Measurements from ENCODE around the gene IER5L.

IER5L gene

GRCh38 chr9:129176701-129177442 lies 1.2 kb downstream of the IER5L start:
- Histone ChIP-seq H3F3A (ENCODE audit: insufficient read depth) (peaks cover 3% of the 10 kb centered on the region; the same call in 1 of the 2 replicates), H3K36me3 (ENCODE audit: low read length) (no peaks in the 10 kb centered on the region), H3K9me2 (replicated peaks; ENCODE audit: insufficient read depth, low read length) (no peaks in the 10 kb centered on the region), H3K27ac (ENCODE audit: low read depth, low read length) (no peak overlapping the region), H2AFZ (ENCODE audit: low read depth, low read length, severe bottlenecking) (no peak overlapping the region), H3K4me2 (ENCODE audit: low read depth, low read length, poor library complexity, severe bottlenecking) (peak overlapping the region; percentile 70), H4K20me1 (ENCODE audit: low read depth, low read length) (no peaks in the 10 kb centered on the region), H3K79me2 (ENCODE audit: insufficient read depth, low read length) (no peaks in the 10 kb centered on the region), H3K4me3 (ENCODE audit: insufficient read depth, low read length, poor library complexity, severe bottlenecking) (peak overlapping the region; percentile 52), H3K9me3 (ENCODE audit: insufficient read depth, low read length) (no peaks in the 10 kb centered on the region), H3K9ac (ENCODE audit: low read length) (peak overlapping the region; percentile 40; the same call in 1 of the 2 replicates), H3K27me3 (ENCODE audit: low read length) (no peaks in the 10 kb centered on the region)
- TF ChIP-seq CTCF (IDR thresholded peaks at IDR 0.05; ENCODE audit: insufficient read depth, low read length, poor library complexity, severe bottlenecking) (no peak), EZH2phosphoT487 (conservative IDR thresholded peaks at IDR 0.05; ENCODE audit: low read length) (no peak)

GRCh38 chr9:129175825-129176633 lies 2.0 kb downstream of the IER5L start:
- no peak overlapping the region for H3K27ac ChIP-seq (ENCODE audit: low read depth, low read length)

GRCh38 chr9:129175515-129175824 lies 2.6 kb downstream of the IER5L start:
- peaks cover 3% of the 10 kb centered on the region; the same call in 1 of the 2 replicates for H3F3A ChIP-seq (ENCODE audit: insufficient read depth)
- H3K27ac ChIP-seq (ENCODE audit: low read depth, low read length) = no peak overlapping the region
- peak overlapping the region; percentile 40 for H3K9ac ChIP-seq (ENCODE audit: low read length)
- no peak for TF ChIP-seq CTCF (IDR thresholded peaks at IDR 0.05; ENCODE audit: insufficient read depth, low read length, poor library complexity, severe bottlenecking)
- no peaks in the 10 kb centered on the region for H3K79me2 ChIP-seq (ENCODE audit: insufficient read depth, low read length)
- H3K9me2 ChIP-seq (replicated peaks; ENCODE audit: insufficient read depth, low read length) = no peaks in the 10 kb centered on the region
- H3K27me3 ChIP-seq (ENCODE audit: low read length) = no peaks in the 10 kb centered on the region
- H3K4me3 ChIP-seq (ENCODE audit: insufficient read depth, low read length, poor library complexity, severe bottlenecking) = peak overlapping the region; percentile 52
- H3K9me3 ChIP-seq (ENCODE audit: insufficient read depth, low read length) = no peaks in the 10 kb centered on the region
- H3K36me3 ChIP-seq (ENCODE audit: low read length) = no peaks in the 10 kb centered on the region
- peak overlapping the region; percentile 70 for H3K4me2 ChIP-seq (ENCODE audit: low read depth, low read length, poor library complexity, severe bottlenecking)
- H2AFZ ChIP-seq (ENCODE audit: low read depth, low read length, severe bottlenecking) = peak overlapping the region; percentile 66
- H4K20me1 ChIP-seq (ENCODE audit: low read depth, low read length) = no peaks in the 10 kb centered on the region

More at GRCh38 chr9:129175825-129176633, 2.0 kb downstream of the IER5L start:
- H3K4me3 ChIP-seq (ENCODE audit: insufficient read depth, low read length, poor library complexity, severe bottlenecking) = peak overlapping the region; percentile 52
- H3K36me3 ChIP-seq (ENCODE audit: low read length) = no peaks in the 10 kb centered on the region
- peak overlapping the region; percentile 70 for H3K4me2 ChIP-seq (ENCODE audit: low read depth, low read length, poor library complexity, severe bottlenecking)
- no peaks in the 10 kb centered on the region for H3K9me3 ChIP-seq (ENCODE audit: insufficient read depth, low read length)
- H3K9me2 ChIP-seq (replicated peaks; ENCODE audit: insufficient read depth, low read length) = no peaks in the 10 kb centered on the region
- no peaks in the 10 kb centered on the region for H4K20me1 ChIP-seq (ENCODE audit: low read depth, low read length)
- TF ChIP-seq EZH2phosphoT487 (conservative IDR thresholded peaks at IDR 0.05; ENCODE audit: low read length) (no peak), CTCF (IDR thresholded peaks at IDR 0.05; ENCODE audit: insufficient read depth, low read length, poor library complexity, severe bottlenecking) (no peak)
- peaks cover 3% of the 10 kb centered on the region; the same call in 1 of the 2 replicates for H3F3A ChIP-seq (ENCODE audit: insufficient read depth)
- H3K27me3 ChIP-seq (ENCODE audit: low read length) = no peaks in the 10 kb centered on the region
- H2AFZ ChIP-seq (ENCODE audit: low read depth, low read length, severe bottlenecking) = peak overlapping the region; percentile 66
- peak overlapping the region; percentile 40 for H3K9ac ChIP-seq (ENCODE audit: low read length)
- no peaks in the 10 kb centered on the region for H3K79me2 ChIP-seq (ENCODE audit: insufficient read depth, low read length)

All from SU-DHL-6 (cell line).